Left hindlimb (tissue), 1 donor: ENCODE measurements around the gene RNF2.
"Not testable (repeated sequence)": the region's sequence is repeated elsewhere in the genome, so short reads cannot be mapped to it uniquely, and the experiment has no call there.

Experiments used
- DNase-seq: peaks from one replicate; pipeline ENCODE4 v3.0.0-alpha.2; 2018

Gene RNF2

DNA sequence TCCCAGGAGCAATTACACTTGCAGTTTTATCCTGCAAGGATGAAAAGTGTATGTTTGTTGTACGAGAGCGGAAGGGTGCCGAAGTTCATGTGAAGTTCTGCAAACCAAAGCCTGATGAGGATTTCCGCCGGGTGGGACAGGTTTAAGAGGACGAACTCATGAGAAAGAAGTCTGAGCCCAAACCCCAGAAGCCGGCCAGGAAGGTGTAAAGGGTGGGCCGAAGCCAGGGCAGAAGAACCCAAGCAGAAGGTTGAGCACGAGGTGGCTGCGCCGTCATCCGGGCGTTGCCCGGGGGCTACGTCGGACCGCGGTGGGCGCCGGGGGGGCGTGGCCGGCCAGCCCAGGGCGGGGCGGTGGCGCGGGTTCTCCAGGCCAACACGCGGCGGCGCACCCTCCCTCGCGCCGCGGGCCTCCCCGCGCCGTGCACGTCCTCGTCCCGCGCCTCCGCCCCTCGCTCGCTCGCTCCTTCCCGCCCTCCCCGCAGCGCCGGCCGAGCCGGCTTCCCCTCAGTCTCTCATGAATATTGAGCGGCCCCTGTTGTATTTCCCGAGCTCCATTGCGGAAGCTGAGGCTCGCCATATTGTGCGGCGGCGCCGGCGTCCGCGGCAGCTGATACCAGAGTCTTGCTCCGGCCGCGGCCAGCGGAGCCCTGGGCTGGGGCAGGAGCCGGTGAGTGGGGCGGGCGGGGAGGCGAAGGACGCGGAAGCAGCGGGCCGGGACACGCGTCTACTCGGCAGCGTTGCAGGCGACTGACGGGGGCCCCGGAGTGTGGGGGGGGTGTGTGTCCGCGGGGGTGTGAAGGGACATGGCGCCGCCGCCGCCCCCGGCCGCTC, at the start of gene RNF2:
RNF2 (plus strand) TSS at position 578 of the 833 bp plus-strand sequence. CDS start 41,996 bp downstream, outside the sequence.
- DNase-seq: peak; percentile 91

DNA sequence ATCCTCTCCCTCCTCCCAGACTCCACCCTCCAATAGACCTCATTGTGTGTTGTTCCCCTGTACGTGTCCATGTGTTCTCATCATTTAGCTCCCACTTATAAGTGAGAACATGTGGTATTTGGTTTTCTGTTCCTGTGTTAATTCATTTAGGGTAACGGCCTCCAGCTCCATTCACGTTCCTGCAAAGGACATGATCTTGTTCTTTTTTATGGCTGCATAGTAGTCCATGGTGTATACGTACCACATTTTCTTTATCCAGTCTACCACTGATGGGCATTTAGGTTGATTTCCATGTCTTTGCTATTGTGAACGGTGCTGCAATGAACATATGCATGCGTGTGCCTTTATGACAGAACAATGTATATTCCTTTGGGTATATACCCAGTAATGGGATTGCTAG, 45.4 kb upstream of the RNF2 start:
- not testable (repeated sequence) for DNase-seq

DNA sequence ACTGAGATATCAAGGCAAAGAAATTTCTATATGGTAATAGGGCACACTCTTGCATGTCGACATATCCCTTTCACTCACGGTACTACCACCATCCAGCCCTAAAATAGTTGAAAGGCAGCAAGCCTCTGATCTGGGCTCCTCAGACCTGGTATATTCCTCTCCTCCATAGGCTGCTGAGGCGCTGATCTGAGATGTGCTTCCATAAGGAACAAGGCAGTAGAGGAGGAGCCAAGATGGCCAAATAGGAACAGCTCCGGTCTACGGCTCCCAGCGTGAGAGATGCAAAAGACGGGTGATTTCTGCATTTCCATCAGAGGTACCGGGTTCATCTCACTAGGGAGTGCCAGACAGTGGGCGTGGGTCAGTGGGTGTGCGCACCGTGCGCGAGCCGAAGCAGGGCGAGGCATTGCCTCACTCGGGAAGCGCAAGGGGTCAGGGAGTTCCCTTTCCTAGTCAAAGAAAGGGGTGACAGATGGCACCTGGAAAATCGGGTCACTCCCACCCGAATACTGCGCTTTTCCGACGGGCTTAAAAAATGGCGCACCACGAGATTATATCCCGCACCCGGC, 44.0 kb upstream of the RNF2 start:
- DNase-seq: not testable (repeated sequence)

DNA sequence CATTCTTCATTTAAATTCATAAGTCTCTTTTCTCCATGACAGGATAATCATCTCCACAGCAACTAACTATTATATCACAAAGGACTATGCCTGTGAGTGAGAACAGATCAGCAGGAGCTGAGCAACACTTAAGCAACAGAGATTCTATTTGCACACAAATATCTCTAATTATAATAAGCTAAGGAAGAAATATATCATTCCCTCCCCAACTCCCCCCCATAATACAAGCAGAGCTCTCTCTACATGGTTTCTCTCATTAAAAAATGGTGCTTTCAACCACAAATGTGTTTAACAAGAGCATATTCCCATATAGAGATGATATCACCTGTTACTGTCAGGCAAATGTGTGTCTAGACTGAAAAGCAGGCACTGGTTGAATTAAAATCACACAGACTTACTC, 36.5 kb upstream of the RNF2 start:
- DNase-seq: no peak

DNA sequence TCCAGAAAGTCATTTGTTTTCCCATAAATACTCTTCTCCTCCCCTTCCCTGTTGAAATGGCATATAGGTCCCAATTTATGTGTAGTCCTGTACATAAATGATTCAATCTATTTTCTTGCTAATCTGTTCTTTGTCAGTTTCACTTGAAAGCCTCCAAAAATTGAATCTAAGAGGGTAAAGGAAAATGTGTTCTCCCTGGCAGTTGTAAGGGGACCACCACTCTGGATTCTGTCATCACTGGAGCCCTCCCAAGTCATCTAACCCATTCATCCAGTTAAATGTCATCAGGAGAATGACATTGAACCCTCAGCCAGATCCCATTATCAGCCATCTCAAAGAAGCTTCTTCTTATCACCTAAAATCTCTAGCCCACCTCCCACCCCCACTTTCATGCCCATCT, 35.0 kb upstream of the RNF2 start:
- no peak for DNase-seq

DNA sequence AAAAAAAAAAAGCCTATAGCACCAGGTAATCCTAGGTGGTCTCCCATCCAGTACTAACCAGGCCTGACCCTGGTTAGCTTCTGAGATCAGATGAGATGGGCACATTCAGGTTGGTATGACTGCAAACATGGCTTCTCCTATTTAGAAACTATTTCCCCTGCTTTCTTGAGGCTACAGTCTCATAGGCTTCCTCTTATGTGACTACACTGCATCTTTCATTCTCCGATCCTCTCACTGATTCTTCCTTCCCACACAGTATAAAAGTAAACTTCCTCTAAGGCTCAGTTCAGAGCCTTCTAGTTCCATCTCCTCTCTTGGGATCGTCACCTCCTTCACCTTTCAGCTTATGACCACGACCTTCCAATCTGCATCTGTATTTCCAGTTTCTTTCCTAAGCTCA, 30.4 kb upstream of the RNF2 start:
- no peak for DNase-seq

DNA sequence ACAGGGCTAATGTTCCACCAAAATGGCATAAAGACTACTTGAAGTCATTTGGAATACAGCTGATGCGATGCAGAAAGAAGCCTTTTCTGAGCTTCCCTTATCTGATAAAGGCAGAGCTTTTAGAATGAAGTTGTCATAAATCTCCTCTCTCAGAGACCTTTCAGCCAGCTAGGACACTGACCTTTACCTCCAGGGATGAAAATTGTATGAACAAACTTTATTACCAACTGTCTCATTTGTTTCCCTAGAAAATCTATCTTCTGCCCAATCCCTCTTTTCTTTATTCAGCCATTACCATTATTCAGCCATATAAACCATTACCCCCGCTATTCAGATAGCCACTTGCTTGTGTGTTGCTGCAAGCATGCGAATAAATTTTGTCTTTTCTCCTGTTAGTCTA, 29.7 kb upstream of the RNF2 start:
- DNase-seq: no peak

DNA sequence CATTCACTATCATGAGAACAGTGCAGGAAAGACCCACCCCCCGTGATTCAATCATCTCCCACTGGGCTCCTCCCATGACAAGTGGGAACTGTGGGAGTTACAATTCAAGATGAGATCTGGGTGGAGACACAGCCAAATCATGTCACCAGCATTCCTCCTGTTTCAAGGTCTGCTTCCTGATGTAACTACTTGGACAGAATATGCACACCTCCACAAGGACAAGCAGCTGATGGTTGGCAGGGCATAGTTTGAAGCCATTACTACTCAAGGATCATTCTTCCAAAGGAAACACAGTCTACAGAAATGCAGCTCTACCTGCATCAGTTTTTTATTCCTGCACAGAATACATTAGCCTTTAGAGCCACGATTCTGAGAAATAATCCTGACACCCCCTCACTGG, 28.5 kb upstream of the RNF2 start:
- DNase-seq: no peak

DNA sequence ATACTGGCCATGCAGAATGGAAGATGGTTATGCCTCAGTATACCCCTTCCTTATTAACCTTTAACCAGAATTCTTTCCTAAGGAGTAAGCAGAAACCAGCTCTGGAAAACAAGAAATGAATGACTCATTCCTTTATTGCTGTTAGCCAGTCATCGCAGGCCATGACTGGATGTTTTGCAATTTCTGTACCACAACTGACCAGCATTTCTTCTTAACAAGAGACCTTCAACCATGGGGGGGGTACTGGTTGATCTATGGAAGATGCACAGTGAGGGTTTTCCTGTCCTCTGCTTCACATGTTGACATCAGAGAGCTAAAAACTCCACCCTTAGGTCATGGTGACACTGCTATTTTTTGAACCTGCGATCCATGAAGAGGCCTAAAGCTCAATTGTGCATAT, 28.0 kb upstream of the RNF2 start:
- no peak for DNase-seq

DNA sequence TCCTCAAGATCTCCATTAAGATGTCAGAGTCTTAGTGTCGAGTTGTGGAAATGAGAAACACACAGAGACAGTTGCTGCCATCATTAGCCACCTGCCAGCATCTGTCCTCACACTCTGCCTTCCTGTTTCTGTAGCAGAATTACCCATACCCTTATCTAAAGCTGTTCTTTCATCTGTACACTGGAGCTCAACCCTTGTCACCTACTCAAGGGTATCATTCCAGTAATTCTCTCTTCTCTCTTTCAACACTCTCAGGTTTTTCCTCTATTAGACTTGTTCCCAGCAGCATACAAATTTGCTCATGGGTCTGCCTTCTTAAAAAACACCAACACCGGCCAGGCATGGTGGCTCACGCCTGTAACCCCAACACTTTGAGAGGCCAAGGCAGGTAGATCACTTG, 27.4 kb upstream of the RNF2 start:
- DNase-seq: no peak

DNA sequence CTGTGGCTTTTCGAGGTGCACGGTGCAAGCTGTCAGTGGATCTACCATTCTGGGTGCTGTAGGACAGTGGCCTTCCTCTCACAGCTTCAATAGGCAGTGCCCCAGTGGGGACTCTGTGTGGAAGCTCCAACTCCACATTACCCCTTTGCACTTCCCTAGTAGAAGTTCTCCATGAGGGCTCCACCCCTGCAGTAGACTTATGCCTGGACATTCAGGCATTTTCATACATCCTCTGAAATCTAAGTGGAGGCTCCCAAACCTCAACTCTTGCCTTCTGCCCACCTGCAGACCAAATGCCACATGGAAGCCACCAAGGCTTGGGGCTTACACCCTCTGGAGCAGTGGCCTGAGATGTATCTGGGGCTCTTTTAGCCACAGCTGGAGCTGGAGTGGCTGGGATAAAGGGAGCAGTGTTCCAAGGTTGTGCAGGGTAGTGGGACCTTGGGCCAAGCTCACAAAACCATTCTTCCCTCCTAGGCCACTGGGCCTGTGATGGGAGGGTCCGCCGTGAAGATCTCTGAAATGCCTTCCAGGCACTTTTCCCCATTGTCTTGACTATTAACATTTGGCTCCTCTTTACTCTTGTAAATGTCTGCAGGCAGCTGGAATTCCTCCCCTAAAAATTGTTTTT, 18.0 kb upstream of the RNF2 start:
- no peak for DNase-seq

DNA sequence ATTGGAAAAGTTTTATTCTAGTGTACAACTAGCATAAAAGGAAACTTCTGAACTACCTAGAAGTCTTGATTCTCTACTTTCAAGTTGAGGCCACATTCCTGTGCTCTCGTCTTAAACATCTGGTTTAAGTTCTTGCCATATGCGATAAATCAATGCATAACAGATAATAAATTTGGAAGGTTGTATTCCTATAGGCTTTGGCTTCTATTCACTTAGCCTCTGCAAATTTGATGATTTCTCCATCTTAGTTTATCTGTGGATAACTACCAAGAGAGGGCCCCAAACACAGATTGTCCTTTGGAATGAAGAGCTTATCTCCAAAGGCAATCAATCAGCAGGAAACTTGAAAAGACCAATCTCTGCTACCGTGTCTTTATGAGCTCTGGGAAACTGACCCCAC, 11.7 kb upstream of the RNF2 start:
- DNase-seq: no peak

DNA sequence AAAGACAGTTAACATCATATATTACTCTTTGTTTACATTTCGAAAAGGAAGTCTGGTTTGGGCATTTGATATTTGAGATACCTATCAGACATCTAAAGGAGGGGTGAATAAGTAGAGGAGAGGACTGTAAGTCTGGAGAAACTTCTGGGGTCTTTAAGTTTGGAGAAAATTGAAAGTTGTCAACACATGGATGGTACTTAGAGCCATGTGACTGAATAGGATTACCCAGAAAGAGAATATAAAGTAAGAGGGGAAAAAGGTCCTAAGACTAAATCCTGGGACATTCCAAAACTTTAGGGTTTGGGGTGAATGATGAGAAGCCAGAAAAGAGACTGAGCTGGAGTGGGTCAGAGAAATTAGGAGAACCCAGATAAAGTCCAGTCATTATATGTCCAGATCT, 10.1 kb upstream of the RNF2 start:
- DNase-seq: no peak

DNA sequence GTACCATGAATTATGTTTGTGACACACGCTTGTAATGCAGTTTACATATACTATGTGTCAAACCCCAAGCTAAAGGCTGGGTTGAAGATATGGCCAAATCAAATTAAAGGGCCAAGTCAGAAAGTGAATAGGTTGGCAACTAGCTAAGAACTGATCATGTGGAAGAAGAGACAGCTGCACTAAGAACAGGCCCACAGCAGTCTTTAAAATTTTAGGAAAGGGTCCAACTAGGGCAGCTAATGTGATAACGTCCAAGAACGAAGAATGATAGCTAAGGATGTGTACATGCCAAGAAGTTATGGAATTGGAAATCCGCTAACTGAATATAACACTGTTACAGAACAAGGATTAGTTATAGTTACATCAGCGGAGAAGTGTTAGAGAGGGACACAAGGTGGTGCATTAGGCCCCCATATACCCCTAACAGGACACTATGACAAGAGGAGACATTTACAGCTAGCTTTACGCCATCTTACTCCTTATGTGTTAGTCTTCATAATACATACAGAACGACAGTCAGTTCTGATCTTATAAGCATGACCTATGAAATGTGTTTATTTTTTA, 6.5 kb upstream of the RNF2 start:
- DNase-seq: no peak

DNA sequence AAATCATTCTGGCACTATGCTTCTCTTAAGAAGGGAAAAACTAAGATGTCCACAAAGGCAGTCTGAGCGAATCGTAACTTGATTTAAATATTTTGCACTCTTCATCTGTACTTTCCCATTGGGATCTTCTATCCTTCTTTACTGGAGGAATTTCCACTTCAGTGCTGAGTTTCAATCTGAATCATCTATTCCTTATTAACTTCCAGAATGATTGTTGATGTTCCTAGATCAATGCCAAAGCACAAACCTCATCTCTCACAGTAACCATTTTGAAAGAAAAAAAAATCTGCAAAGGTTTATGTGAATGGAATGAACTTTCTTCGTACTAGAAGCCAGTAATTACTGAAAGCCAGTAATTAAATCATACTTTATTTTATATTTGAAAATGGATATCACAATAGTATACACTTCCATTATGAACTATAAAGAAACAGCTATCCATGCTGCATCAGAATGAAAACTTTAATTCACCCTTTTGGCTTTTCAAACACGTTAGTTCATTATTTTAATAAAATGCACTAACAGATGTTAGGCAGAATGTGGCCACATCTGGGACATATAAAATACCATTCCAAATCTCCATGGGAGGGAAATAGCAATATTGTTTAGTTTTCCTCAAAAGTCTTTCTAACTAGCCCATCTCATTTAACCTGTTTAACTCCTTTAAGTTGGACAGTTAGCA, 5.5 kb upstream of the RNF2 start:
- DNase-seq: no peak

DNA sequence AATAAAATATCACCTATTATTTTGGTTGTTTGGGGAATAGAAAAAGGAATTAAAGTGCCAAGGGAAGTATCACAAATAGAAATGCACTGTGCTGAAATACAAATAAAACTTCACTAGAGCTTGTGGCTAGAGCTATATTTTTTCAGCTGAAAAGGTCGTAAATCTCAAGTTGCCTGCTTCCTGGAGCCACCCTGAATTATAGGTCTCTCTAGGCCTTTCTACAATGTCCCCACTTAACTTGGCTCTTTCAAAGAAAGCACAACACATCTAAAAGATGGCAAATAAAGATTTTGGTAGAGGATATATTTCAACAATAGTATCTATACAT, 5.0 kb upstream of the RNF2 start:
- no peak for DNase-seq

DNA sequence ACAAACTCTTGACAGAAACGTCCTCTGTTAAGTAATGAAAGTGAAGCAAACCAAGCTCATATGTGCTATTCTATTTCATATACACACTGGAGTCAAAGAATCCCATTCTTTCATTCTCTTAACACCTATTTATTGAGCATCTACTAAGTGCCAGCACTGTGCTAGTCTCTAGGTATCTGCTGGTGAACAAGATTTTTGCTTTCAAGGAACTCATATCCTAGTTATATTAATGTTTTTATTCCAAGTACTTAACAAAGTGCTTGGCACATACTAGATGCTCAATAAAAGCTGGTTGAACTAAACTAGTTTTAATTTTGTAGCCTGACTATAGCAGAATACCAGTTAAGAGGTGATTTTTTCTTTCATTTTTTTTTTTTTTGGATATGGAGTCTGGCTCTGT, 3.6 kb upstream of the RNF2 start:
- no peak for DNase-seq

DNA sequence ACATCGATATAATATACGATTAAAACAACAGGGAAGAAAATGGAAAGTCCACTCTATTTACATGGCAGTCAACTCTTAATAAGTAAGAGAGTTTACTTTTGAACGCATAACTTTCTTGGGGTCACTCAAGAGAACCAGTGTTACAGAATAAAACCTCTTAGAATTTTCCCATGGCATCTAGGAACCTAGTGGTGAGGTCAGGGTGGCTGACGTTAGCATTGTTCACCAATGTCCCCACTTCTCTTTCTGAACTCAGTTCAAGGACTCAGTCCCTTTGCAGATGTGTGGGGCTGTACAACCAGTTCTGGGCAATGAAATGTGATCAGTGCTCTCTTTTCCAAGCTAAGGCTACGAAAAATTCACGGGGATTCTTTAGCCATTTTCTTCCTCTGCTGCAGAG, 2.6 kb upstream of the RNF2 start:
- DNase-seq: no peak

DNA sequence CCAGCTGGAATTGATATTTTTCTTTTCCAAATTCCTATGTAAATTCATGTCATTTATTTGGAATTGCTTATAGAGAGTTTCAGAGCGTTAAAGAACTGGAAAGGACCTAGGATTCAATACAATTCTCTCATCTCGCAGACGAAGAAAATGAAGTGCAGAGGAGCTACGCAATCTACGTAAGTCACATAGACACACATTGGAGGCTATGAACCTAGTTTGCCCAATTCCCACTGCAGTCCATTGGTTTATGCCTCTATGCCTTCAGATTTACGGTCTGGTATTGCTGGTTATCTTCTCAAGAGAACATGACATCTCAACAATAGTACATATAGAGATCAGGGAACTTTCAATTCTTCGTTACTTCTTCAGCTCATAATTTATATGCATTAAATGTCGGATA, 971 bp upstream of the RNF2 start:
- DNase-seq: no peak

DNA sequence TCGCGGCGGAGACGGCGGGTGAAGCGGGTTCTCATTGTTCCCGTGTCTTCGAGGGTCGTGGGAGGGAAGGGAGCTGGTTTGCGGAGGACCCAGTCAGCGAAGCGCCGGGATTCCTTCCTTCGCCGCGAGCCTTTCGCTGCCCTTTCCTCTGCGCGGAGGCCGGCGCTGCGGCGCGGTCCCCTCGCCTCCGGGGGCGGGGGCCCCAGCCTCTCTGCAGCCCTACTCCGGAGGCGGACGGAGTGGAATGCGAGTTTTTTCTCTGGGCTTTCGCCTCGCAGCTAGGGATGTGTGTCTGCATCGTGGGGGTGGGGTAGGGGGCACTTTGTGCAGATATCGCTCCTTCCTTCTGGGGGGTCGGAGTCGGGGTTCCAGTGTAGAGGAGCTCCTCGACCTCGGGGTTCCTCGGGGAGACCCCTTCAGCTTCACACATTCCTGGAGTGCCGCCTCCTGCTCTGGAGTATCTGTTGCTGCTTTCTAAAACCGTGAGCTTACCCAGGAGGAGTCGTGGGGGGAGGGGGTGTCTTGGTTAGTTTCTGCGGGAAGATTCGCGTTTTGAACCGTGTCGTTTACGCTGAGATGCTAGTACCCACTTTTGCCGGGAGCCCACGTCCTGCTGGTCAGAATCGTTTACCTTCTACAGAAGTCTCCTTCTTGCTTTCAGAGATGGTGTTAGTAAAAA, 595 bp downstream of the RNF2 start:
- peak; percentile 56 for DNase-seq

DNA sequence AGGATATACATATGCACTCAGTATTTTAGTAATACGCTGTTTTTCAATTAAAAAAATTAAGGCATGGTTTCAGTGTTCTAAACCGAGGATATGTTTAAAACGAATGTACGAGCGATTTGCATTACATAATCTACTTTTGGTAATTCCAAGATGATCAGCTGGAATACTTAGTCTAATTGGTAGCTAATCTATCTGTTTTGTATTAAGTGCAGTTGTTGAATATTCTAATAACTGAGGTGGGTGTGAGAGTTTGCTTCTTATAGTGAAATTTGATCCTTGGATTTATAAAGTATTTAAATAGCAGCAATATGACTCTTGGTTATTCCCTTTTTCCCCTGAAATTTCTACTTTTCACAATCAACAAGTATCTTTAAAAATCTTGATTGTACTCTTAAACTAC, 1.3 kb downstream of the RNF2 start:
- no peak for DNase-seq

DNA sequence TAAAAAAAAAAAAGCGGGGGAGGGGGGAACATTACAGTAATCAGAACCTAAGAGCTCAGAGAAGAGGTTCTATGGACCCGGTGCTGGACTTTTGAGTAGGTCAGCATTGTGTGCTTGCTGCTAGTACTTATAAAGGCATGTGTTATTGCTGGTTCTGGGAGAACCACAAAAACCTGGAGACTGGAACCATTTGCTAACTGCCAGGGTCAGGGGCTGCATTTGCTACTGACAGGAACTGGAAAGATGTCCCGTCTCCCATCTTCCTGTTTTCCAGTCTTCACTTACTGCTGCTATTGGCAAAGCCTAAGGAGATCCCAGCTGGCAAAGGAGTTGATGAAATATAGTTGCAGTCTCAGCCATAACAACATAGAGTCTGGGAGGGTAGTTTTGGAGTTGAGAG, 4.3 kb downstream of the RNF2 start:
- DNase-seq: no peak
